Liver (tissue), 9 donors: Measurements from ENCODE around the gene FOXK2. TPM values are rescaled to one million over a fixed set of nuclear protein-coding genes. Genes with fewer than 3 reads are reported as not detected.

Source experiments
- DNase-seq: peaks from one replicate; pipeline ENCODE4 v3.0.0-alpha.2; 2017; ENCODE audit warnings: low spot score
- H3K27ac ChIP-seq, 2 donors: one replicate each; pipeline ENCODE4 v1.7.0; 2013; ENCODE audit warnings: inconsistent platforms in 2 of 2, low read length in 2 of 2, control low read depth in 1 of 2, low read depth in 1 of 2, mild to moderate bottlenecking in 1 of 2
- H3K27me3 ChIP-seq, 4 donors: one replicate each; pipeline versions ENCODE4 v1.6.1 to v1.7.0; 2013; ENCODE audit warnings: low read length in 3 of 4, inconsistent platforms in 1 of 4, mild to moderate bottlenecking in 1 of 4, moderate library complexity in 1 of 4; ENCODE audit not compliant: control insufficient read depth in 4 of 4, insufficient read depth in 4 of 4
- H3K36me3 ChIP-seq, 4 donors: one replicate each; pipeline versions ENCODE4 v1.6.1 to v1.7.0; 2013; ENCODE audit warnings: low read length in 3 of 4, mild to moderate bottlenecking in 3 of 4, low read depth in 1 of 4, moderate library complexity in 1 of 4; ENCODE audit not compliant: control insufficient read depth in 4 of 4, insufficient read depth in 3 of 4
- H3K4me1 ChIP-seq, 4 donors: one replicate each; pipeline versions ENCODE4 v1.6.1 to v1.7.0; 2013; ENCODE audit warnings: low read length in 3 of 4, mild to moderate bottlenecking in 3 of 4, moderate library complexity in 1 of 4; ENCODE audit not compliant: control insufficient read depth in 4 of 4, insufficient read depth in 4 of 4
- H3K4me3 ChIP-seq, 3 donors: one replicate each; pipeline versions ENCODE4 v1.6.1 to v1.7.0; 2013; ENCODE audit warnings: low read length in 3 of 3, control low read depth in 1 of 3, low read depth in 1 of 3, mild to moderate bottlenecking in 1 of 3
- H3K9ac ChIP-seq, 2 donors: one replicate each; pipeline ENCODE4 v1.7.0; 2013; ENCODE audit warnings: low read length in 2 of 2, mild to moderate bottlenecking in 2 of 2, moderate library complexity in 2 of 2, control low read depth in 1 of 2, low read depth in 1 of 2
- H3K9me3 ChIP-seq, 4 donors: one replicate each; pipeline versions ENCODE4 v1.6.1 to v1.7.0; 2013; ENCODE audit warnings: low read length in 3 of 4; ENCODE audit not compliant: control insufficient read depth in 4 of 4
- ATF3 ChIP-seq: IDR thresholded peaks from 2 replicates; pipeline ENCODE4 v1.6.1; 2016; ENCODE audit warnings: antibody characterized with exemption
- EGR1 ChIP-seq, 2 donors: IDR thresholded peaks; 2 replicates each; pipeline ENCODE4 v1.6.1; 2016 to 2018; ENCODE audit warnings: antibody characterized with exemption in 2 of 2, low read depth in 2 of 2
- FOXA1 ChIP-seq: IDR thresholded peaks from 2 replicates; pipeline ENCODE4 v1.6.1; 2016; ENCODE audit warnings: antibody characterized with exemption
- FOXA2 ChIP-seq: IDR thresholded peaks from 2 replicates; pipeline ENCODE4 v1.6.1; 2016; ENCODE audit warnings: antibody characterized with exemption
- GABPA ChIP-seq, 2 donors: IDR thresholded peaks in 1 of 2; conservative IDR thresholded peaks in 1 of 2; 2 replicates each; pipeline ENCODE4 v1.6.1; 2016; ENCODE audit warnings: antibody characterized with exemption in 2 of 2, mild to moderate bottlenecking in 1 of 2, moderate library complexity in 1 of 2
- HNF4A ChIP-seq, 2 donors: conservative IDR thresholded peaks; 2 replicates each; pipeline ENCODE4 v1.6.1; 2016; ENCODE audit warnings: antibody characterized with exemption in 2 of 2, mild to moderate bottlenecking in 2 of 2
- HNF4G ChIP-seq: IDR thresholded peaks from 2 replicates; pipeline ENCODE4 v1.6.1; 2016; ENCODE audit warnings: antibody characterized with exemption
- JUND ChIP-seq, 2 donors: IDR thresholded peaks; 2 replicates each; pipeline ENCODE4 v1.6.1; 2016; ENCODE audit warnings: antibody characterized with exemption in 2 of 2
- NR2F2 ChIP-seq: IDR thresholded peaks from 2 replicates; pipeline ENCODE4 v1.6.1; 2016; ENCODE audit warnings: antibody characterized with exemption
- RAD21 ChIP-seq, 2 donors: IDR thresholded peaks; 2 replicates each; pipeline ENCODE4 v1.6.1; 2016; ENCODE audit warnings: antibody characterized with exemption in 2 of 2, mild to moderate bottlenecking in 2 of 2
- RXRA ChIP-seq, 2 donors: IDR thresholded peaks; 2 replicates each; pipeline ENCODE4 v1.6.1; 2017 to 2018; ENCODE audit warnings: antibody characterized with exemption in 2 of 2, mild to moderate bottlenecking in 1 of 2
- SP1 ChIP-seq: IDR thresholded peaks from 2 replicates; pipeline ENCODE4 v1.6.1; 2018; ENCODE audit warnings: antibody characterized with exemption, mild to moderate bottlenecking
- TAF1 ChIP-seq: conservative IDR thresholded peaks from 2 replicates; pipeline ENCODE4 v1.6.1; 2016; ENCODE audit warnings: antibody characterized with exemption, mild to moderate bottlenecking
- YY1 ChIP-seq: IDR thresholded peaks from 2 replicates; pipeline ENCODE4 v1.6.1; 2016; ENCODE audit warnings: antibody characterized with exemption, mild to moderate bottlenecking
- ZBTB33 ChIP-seq: IDR thresholded peaks from 2 replicates; pipeline ENCODE4 v1.6.1; 2016; ENCODE audit warnings: antibody characterized with exemption
- WGBS: extraction: QIAGEN DNeasy Blood & Tissue Kit; methylation state at CpG from one replicate; pipeline ENCODE4 v1.1.7; 2013; 5-methylcytosine and 5-hydroxymethylcytosine counted together
- polyA plus RNA-seq, 2 donors: library from polyadenylated mRNA; stranded (reverse) in 1 of 2; unstranded in 1 of 2; fragments of 200-250 nt in 1 of 2; fragments of >200 nt in 1 of 2; fragmentation: Nextera tagmentation in 1 of 2; extraction: Ambion mirVana in 1 of 2; gene quantifications; one replicate each; pipeline versions ENCODE4 v1.2.1 to v1.2.3, GENCODE V29; 2013 to 2015
- total RNA-seq, 2 donors: library from RNA; depleted of rRNA; stranded (reverse); fragments of >200 nt; gene quantifications; one replicate each; pipeline ENCODE4 v1.2.3, GENCODE V29; 2014
- TF ChIP-seq, protein P1 (sequence below): IDR thresholded peaks from 2 replicates; pipeline ENCODE4 v1.6.1; 2016; ENCODE audit warnings: antibody characterized with exemption
- TF ChIP-seq, protein P2 (sequence below): fragments of 150-350 bp; IDR thresholded peaks from 2 replicates; pipeline ENCODE4 v1.5.1; 2017; ENCODE audit warnings: improper control_type of control experiment, low read depth, low read length; ENCODE audit not compliant: missing input control
- donor health status: healthy.
- donor health status: healthy.
- donor health status: healthy.
- donor health status: healthy.
- donor health status: healthy.

FOXK2 gene
- total and polyA plus RNA-seq, 4 donors: 3.1 to 16.2 (median 10.8) TPM

GRCh38 chr17:82604532-82604931 is 85.0 kb downstream of the FOXK2 start:
- no peak for DNase-seq
- peaks cover 11 to 37% (median 24%) of the 10 kb centered on the region in 4 donors for H3K36me3 ChIP-seq
- H3K9me3 ChIP-seq: no peaks in the 10 kb centered on the region
- 98% methylated on average over 7 of the region's 7 CpGs for WGBS
- H3K27ac ChIP-seq: no peak overlapping the region
- TF ChIP-seq, protein P1, sequence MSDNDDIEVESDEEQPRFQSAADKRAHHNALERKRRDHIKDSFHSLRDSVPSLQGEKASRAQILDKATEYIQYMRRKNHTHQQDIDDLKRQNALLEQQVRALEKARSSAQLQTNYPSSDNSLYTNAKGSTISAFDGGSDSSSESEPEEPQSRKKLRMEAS: no peak
- peaks cover 0 to 5% (median 0%) of the 10 kb centered on the region in 4 donors for H3K4me1 ChIP-seq
- H3K27me3 ChIP-seq: no peaks in the 10 kb centered on the region
- no peak overlapping the region for H3K4me3 ChIP-seq
- no peak overlapping the region for H3K9ac ChIP-seq

DNA sequence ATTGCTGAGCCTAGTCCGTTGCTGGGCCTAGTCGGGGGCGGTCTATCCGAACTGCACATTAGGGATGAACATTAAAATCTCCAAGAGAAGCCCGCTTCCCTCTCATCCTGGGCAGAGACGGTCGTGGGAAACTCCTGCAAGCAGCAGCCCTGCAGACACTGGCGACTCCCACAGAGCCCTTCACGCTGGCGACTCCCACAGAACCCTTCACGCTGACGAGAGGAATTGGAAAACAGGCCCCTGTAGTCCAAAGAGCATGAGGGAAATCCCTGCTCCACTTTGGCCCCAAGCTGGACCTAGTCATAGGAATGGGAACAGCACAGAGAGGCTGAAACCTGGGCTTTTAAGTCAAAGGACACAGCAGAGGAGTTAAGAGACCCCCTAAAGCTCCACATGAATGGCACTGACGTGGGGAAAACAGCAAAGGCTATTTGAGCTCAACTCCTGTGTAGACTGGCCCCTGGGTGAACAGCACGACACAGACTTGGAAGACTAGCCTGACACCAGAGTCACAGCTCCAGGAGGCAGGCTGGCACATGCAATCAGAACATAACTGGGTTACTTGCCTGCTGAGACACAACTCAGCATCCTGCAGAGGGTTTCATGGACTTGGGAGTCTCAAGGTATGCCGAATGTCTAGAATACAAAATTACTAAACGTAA is 86.5 kb downstream of the FOXK2 start:
- no peaks in the 10 kb centered on the region for H3K9me3 ChIP-seq
- no peak for DNase-seq
- TF ChIP-seq HNF4A (conservative IDR thresholded peaks at IDR 0.05): no peak
- TF ChIP-seq RXRA (IDR thresholded peaks at IDR 0.05): no peak
- TF ChIP-seq EGR1 (IDR thresholded peaks at IDR 0.05; ENCODE audit: low read depth in 2 of 2): no peak
- no peak for TF ChIP-seq FOXA1
- TF ChIP-seq RAD21 (IDR thresholded peaks at IDR 0.05): no peak
- no peak for TF ChIP-seq ZBTB33
- TF ChIP-seq NR2F2: no peak
- TF ChIP-seq FOXA2: no peak
- no peak for TF ChIP-seq YY1
- no peak for TF ChIP-seq TAF1
- TF ChIP-seq ATF3: no peak
- H3K27me3 ChIP-seq: no peaks in the 10 kb centered on the region
- H3K4me1 ChIP-seq: peaks cover 0 to 5% (median 0%) of the 10 kb centered on the region in 4 donors
- peaks cover 11 to 30% (median 28%) of the 10 kb centered on the region in 4 donors for H3K36me3 ChIP-seq
- WGBS: 94% methylated on average over 16 of the region's 16 CpGs
- H3K4me3 ChIP-seq: no peak overlapping the region
- H3K27ac ChIP-seq: no peak overlapping the region
- H3K9ac ChIP-seq: no peak overlapping the region

DNA sequence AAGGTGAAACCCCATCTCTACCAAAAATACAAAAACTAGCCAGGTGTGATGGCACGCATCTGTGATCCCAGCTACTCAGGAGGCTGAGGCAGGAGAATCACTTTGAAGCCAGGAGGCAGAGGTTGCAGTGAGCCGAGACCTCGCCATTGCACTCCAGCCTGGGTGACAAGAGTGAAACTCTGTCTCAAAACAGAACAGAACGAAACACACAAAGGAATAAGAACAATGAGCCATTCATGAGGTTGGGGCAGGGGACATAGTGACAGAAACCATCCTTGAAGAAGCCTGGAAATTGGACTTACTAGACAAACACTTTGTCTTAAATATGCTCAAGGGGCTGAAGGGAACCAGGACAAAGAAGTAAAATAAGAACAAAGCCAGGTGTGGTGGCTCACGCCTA is 89.3 kb downstream of the FOXK2 start:
- no peak overlapping the region for H3K4me3 ChIP-seq
- H3K4me1 ChIP-seq: no peaks in the 10 kb centered on the region
- H3K27me3 ChIP-seq: no peaks in the 10 kb centered on the region
- no peak for DNase-seq
- no peak overlapping the region for H3K9ac ChIP-seq
- H3K27ac ChIP-seq: no peak overlapping the region
- H3K36me3 ChIP-seq: peaks cover 6 to 16% (median 11%) of the 10 kb centered on the region in 4 donors
- WGBS: 86% methylated on average over 5 of the region's 5 CpGs
- H3K9me3 ChIP-seq: no peaks in the 10 kb centered on the region
- TF ChIP-seq, protein P2, sequence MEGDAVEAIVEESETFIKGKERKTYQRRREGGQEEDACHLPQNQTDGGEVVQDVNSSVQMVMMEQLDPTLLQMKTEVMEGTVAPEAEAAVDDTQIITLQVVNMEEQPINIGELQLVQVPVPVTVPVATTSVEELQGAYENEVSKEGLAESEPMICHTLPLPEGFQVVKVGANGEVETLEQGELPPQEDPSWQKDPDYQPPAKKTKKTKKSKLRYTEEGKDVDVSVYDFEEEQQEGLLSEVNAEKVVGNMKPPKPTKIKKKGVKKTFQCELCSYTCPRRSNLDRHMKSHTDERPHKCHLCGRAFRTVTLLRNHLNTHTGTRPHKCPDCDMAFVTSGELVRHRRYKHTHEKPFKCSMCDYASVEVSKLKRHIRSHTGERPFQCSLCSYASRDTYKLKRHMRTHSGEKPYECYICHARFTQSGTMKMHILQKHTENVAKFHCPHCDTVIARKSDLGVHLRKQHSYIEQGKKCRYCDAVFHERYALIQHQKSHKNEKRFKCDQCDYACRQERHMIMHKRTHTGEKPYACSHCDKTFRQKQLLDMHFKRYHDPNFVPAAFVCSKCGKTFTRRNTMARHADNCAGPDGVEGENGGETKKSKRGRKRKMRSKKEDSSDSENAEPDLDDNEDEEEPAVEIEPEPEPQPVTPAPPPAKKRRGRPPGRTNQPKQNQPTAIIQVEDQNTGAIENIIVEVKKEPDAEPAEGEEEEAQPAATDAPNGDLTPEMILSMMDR: no peak
- no peak for TF ChIP-seq JUND (IDR thresholded peaks at IDR 0.05)
- no peak for TF ChIP-seq RXRA (IDR thresholded peaks at IDR 0.05)
- no peak for TF ChIP-seq ZBTB33
- no peak for TF ChIP-seq EGR1 (IDR thresholded peaks at IDR 0.05; ENCODE audit: low read depth in 2 of 2)
- no peak for TF ChIP-seq FOXA2
- no peak for TF ChIP-seq RAD21 (IDR thresholded peaks at IDR 0.05)
- no peak for TF ChIP-seq TAF1
- no peak for TF ChIP-seq NR2F2
- no peak for TF ChIP-seq FOXA1
- no peak for TF ChIP-seq YY1
- no peak for TF ChIP-seq GABPA (IDR thresholded peaks at IDR 0.05 in 1 of 2, conservative IDR thresholded peaks at IDR 0.05 in 1 of 2)
- TF ChIP-seq HNF4A (conservative IDR thresholded peaks at IDR 0.05): no peak
- TF ChIP-seq SP1: no peak
- TF ChIP-seq ATF3: no peak
- TF ChIP-seq, protein P1: no peak
- no peak for TF ChIP-seq HNF4G
